HepG2 (cell line): ENCODE measurements around the gene PPOX. TPM values are rescaled to one million over a fixed set of nuclear protein-coding genes. Genes with fewer than 3 reads are reported as not detected.

ENCODE experiments used
- ATF2 ChIP-seq: sonication (generic); formaldehyde crosslinking; IDR thresholded peaks from 2 replicates; pipeline ENCODE4 v1.4.0; 2020; ENCODE audit warnings: missing genetic modification reagents
- BORCS8-MEF2B ChIP-seq: sonication (generic); formaldehyde crosslinking; IDR thresholded peaks from 2 replicates; pipeline ENCODE4 v1.8.0; 2022; ENCODE audit warnings: mild to moderate bottlenecking, missing genetic modification reagents
- CC2D1A ChIP-seq: sonication (generic); formaldehyde crosslinking; IDR thresholded peaks from 2 replicates; pipeline ENCODE4 v1.8.1; 2023; ENCODE audit warnings: mild to moderate bottlenecking, missing genetic modification reagents
- FOXK1 ChIP-seq: sonication (generic); formaldehyde crosslinking; IDR thresholded peaks from 2 replicates; pipeline ENCODE4 v1.4.0; 2020; ENCODE audit warnings: low read depth, missing genetic modification reagents, borderline replicate concordance
- GMEB2 ChIP-seq: IDR thresholded peaks from 2 replicates; pipeline ENCODE4 v1.6.1; 2016; ENCODE audit warnings: missing biosample characterization, missing genetic modification reagents, low read depth
- KDM2A ChIP-seq: sonication (generic); formaldehyde crosslinking; IDR thresholded peaks from 2 replicates; pipeline ENCODE4 v1.4.0; 2020; ENCODE audit warnings: low read depth, missing genetic modification reagents, borderline replicate concordance
- MATR3 ChIP-seq: sonication (generic); formaldehyde crosslinking; IDR thresholded peaks from 2 replicates; pipeline ENCODE4 v1.4.0; 2020; ENCODE audit warnings: missing genetic modification reagents
- ZC3H13 ChIP-seq: sonication (generic); formaldehyde crosslinking; IDR thresholded peaks from 2 replicates; pipeline ENCODE4 v1.8.1; 2023; ENCODE audit warnings: mild to moderate bottlenecking, missing genetic modification reagents, moderate library complexity
- ZNF18 ChIP-seq: sonication (generic); formaldehyde crosslinking; IDR thresholded peaks from 2 replicates; pipeline ENCODE4 v1.8.0; 2022; ENCODE audit warnings: mild to moderate bottlenecking, missing genetic modification reagents; ENCODE audit not compliant: insufficient replicate concordance
- ZNF234 ChIP-seq: sonication (generic); formaldehyde crosslinking; conservative IDR thresholded peaks from 2 replicates; pipeline ENCODE4 v1.5.1; 2020; ENCODE audit warnings: mild to moderate bottlenecking, missing genetic modification reagents
- ZNF530 ChIP-seq: sonication (generic); formaldehyde crosslinking; IDR thresholded peaks from 2 replicates; pipeline ENCODE4 v1.5.0; 2020; ENCODE audit warnings: low read depth, mild to moderate bottlenecking, missing genetic modification reagents
- polyA plus RNA-seq, 8 experiments: library from polyadenylated mRNA; depleted of rRNA in 3 of 8; stranded (reverse) in 7 of 8; unstranded in 1 of 8; fragments of >200 nt; fragmentation: Illumina TruSeq in 4 of 8; extraction: Trizol in 4 of 8; gene quantifications; 2 replicates each; pipeline versions ENCODE4 v1.2.1 to v1.2.3, GENCODE V29; 2011 to 2016; ENCODE audit warnings: low read depth in 4 of 8, missing spikeins in 1 of 8, mixed read lengths in 1 of 8; ENCODE audit not compliant: insufficient read depth in 1 of 8
- total RNA-seq, 5 experiments: library from RNA; depleted of rRNA; stranded (reverse); fragments of >200 nt; fragmentation: Illumina TruSeq; extraction: Trizol; gene quantifications; 2 replicates each; pipeline ENCODE4 v1.2.3, GENCODE V29; 2016; ENCODE audit warnings: low read depth in 1 of 5
- TF ChIP-seq, protein P1 (sequence below): sonication (generic); formaldehyde crosslinking; IDR thresholded peaks from 2 replicates; pipeline ENCODE4 v1.4.0; 2020; ENCODE audit warnings: missing genetic modification reagents, borderline replicate concordance
- TF ChIP-seq, protein P2 (sequence below): sonication (generic); formaldehyde crosslinking; IDR thresholded peaks from 2 replicates; pipeline ENCODE4 v1.5.0; 2020; ENCODE audit warnings: mild to moderate bottlenecking, missing genetic modification reagents
- TF ChIP-seq, protein P3 (sequence below): IDR thresholded peaks from 2 replicates; pipeline ENCODE4 v1.6.1; 2012; ENCODE audit warnings: inconsistent platforms

PPOX gene
- total and polyA plus RNA-seq, 2 of the 13 experiments (the other 11 are each of a cell fraction or from before 2014, with no cell fraction given), result 15.5 to 27.7 TPM

DNA sequence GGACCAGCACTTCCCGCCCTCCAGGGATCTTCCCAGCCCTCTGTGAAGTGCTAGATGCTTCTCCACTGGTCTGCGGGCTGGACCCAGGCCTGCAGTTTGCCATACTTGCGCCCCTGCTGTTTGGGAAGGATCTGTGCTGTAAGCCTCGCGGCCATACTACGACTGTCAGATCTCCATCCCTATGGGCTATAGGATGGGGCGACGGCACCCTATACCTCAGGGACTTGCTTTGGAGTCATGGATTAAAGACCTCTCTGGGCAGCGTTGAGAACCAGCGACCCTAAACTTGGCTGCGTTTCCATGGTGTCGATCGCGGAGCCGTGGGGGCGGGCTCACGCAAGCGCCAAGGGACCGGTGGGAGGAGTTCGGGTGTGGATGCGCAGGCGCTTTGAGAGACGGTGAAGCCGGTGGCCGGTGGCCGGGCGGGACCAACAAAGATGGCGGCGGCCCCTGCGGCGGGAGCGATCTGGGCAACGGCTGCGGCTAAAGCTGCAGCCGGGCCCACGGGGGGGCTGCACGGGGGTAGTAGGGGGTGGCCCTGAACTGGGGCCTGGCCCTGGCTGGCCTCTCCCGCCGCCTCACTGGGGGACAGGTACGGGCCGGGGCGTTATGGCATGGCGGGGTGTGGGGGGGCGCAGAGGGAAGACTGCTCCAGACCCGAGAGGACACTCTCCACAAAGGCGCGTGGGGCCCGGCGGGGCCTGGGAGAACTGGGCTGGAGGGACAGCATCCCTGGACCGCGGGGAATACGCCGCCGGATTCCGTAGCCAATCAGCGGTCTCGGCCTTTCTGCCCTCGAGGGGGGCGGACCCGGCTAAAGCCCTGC lies 6.9 kb upstream of the PPOX start, which contains the start of gene USP21 (continued):
- TF ChIP-seq ZNF234 (CRISPR knock-in tag), result no peak
- TF ChIP-seq ZNF530 (CRISPR knock-in tag), result no peak
- TF ChIP-seq, protein P1, sequence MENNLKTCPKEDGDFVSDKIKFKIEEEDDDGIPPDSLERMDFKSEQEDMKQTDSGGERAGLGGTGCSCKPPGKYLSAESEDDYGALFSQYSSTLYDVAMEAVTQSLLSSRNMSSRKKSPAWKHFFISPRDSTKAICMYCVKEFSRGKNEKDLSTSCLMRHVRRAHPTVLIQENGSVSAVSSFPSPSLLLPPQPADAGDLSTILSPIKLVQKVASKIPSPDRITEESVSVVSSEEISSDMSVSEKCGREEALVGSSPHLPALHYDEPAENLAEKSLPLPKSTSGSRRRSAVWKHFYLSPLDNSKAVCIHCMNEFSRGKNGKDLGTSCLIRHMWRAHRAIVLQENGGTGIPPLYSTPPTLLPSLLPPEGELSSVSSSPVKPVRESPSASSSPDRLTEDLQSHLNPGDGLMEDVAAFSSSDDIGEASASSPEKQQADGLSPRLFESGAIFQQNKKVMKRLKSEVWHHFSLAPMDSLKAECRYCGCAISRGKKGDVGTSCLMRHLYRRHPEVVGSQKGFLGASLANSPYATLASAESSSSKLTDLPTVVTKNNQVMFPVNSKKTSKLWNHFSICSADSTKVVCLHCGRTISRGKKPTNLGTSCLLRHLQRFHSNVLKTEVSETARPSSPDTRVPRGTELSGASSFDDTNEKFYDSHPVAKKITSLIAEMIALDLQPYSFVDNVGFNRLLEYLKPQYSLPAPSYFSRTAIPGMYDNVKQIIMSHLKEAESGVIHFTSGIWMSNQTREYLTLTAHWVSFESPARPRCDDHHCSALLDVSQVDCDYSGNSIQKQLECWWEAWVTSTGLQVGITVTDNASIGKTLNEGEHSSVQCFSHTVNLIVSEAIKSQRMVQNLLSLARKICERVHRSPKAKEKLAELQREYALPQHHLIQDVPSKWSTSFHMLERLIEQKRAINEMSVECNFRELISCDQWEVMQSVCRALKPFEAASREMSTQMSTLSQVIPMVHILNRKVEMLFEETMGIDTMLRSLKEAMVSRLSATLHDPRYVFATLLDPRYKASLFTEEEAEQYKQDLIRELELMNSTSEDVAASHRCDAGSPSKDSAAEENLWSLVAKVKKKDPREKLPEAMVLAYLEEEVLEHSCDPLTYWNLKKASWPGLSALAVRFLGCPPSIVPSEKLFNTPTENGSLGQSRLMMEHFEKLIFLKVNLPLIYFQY (CRISPR knock-in tag), result no peak
- peak; percentile 28; the same call in 1 of the 2 replicates for TF ChIP-seq FOXK1 (CRISPR knock-in tag)
- 0 out of 2 replicates have a peak, but pooled peaks have one; percentile 12 for TF ChIP-seq BORCS8-MEF2B (CRISPR knock-in tag)
- TF ChIP-seq, protein P2, sequence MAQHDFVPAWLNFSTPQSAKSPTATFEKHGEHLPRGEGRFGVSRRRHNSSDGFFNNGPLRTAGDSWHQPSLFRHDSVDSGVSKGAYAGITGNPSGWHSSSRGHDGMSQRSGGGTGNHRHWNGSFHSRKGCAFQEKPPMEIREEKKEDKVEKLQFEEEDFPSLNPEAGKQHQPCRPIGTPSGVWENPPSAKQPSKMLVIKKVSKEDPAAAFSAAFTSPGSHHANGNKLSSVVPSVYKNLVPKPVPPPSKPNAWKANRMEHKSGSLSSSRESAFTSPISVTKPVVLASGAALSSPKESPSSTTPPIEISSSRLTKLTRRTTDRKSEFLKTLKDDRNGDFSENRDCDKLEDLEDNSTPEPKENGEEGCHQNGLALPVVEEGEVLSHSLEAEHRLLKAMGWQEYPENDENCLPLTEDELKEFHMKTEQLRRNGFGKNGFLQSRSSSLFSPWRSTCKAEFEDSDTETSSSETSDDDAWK (CRISPR knock-in tag), result no peak
- TF ChIP-seq KDM2A, result peak; percentile 95
- no peak for TF ChIP-seq ZNF18 (CRISPR knock-in tag)
- TF ChIP-seq GMEB2 (CRISPR knock-in tag), result no peak
- TF ChIP-seq, protein P3, sequence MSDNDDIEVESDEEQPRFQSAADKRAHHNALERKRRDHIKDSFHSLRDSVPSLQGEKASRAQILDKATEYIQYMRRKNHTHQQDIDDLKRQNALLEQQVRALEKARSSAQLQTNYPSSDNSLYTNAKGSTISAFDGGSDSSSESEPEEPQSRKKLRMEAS, result peak; percentile 42; the same call in 1 of the 2 replicates
- TF ChIP-seq MATR3 (CRISPR knock-in tag), result no peak
- TF ChIP-seq ZC3H13 (CRISPR knock-in tag), result peak; percentile 72; the same call in 1 of the 2 replicates
- TF ChIP-seq ATF2 (CRISPR knock-in tag), result no peak
- no peak for TF ChIP-seq CC2D1A (CRISPR knock-in tag)
